ENCODE measurements around the gene CIAPIN1. TPM values are rescaled to one million over a fixed set of nuclear protein-coding genes. Genes with fewer than 3 reads are reported as not detected.

Gene CIAPIN1
- total RNA-seq, 1 experiment from 2014 or later, result 82.8 TPM

DNA sequence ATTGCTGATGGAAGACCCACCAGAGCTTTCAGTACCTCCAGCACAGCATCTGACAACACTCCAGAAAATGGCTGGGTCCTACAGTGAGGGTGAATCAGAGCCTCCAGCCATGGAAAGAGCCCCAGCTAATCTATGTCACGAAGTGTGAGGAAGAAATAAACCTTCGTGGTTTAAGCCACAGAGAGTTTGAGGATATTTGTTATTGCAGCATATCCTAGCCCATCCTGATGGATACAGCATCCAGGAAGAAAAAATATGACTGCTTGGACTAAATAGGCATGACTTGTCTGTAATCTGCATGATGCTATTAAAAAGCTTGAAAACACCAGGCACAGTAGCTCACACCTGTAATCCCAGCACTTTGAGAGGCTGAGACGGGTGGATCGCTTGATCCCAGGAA, 55.9 kb downstream of the CIAPIN1 start:
- Mint-ChIP-seq H3K27me3 (ENCODE audit: low read depth) (peaks cover 7% of the 10 kb centered on the region), H3K9me3 (peaks cover 2 to 5% of the 10 kb centered on the region in 2 experiments; a peak in 2 of 5 replicates), H3K27ac (no peak overlapping the region), H3K4me3 (no peak overlapping the region), H3K36me3 (ENCODE audit: insufficient read depth in 1 of 3, low read depth in 3 of 3) (no peaks in the 10 kb centered on the region), H3K4me1 (peaks cover 4 to 7% of the 10 kb centered on the region in 2 experiments)
- Histone ChIP-seq H3K9me3 (ENCODE audit: control insufficient read depth, low read depth, low read length) (no peaks in the 10 kb centered on the region), H3K18ac (ENCODE audit: insufficient read length, low read depth, low read length) (no peak overlapping the region), H3K4me1 (ENCODE audit: insufficient read depth, low read length) (0 out of 2 replicates have a peak, but pooled peaks cover 2% of the 10 kb centered on the region), H3K4ac (ENCODE audit: low read depth, low read length) (no peak overlapping the region), H4K8ac (replicated peaks; ENCODE audit: insufficient read length, low read depth, low read length) (no peak overlapping the region), H2BK120ac (ENCODE audit: low read depth, low read length, poor library complexity, severe bottlenecking) (no peak overlapping the region), H3K4me2 (ENCODE audit: insufficient read depth, insufficient read length, low read length) (no peak overlapping the region), H2BK12ac (ENCODE audit: insufficient read length, low read depth, low read length) (no peak overlapping the region), H3T11ph (ENCODE audit: low read length) (no peak overlapping the region), H4K5ac (ENCODE audit: insufficient read length, low read depth, low read length) (no peak overlapping the region), H3K27me3 (ENCODE audit: insufficient read depth, low read length) (no peaks in the 10 kb centered on the region), H3K14ac (ENCODE audit: insufficient read depth, low read length) (no peak overlapping the region), H3K23ac (ENCODE audit: insufficient read length, low read depth, low read length) (no peak overlapping the region), H3K23me2 (ENCODE audit: insufficient read length, low read depth, low read length, poor library complexity, severe bottlenecking) (no peaks in the 10 kb centered on the region), H2AK5ac (ENCODE audit: insufficient read length, low read length) (no peak overlapping the region), H3K9ac (ENCODE audit: extremely low read depth, insufficient read length, low read length) (no peak overlapping the region), H3K27ac (ENCODE audit: insufficient read length, low read depth, low read length) (no peak overlapping the region), H4K91ac (ENCODE audit: insufficient read length, low read depth, low read length) (no peak overlapping the region), H3K79me2 (ENCODE audit: insufficient read depth, low read length) (no peaks in the 10 kb centered on the region), H2BK20ac (ENCODE audit: low read depth, low read length, poor library complexity, severe bottlenecking) (no peak overlapping the region), H3K79me1 (ENCODE audit: insufficient read depth, low read depth, low read length, poor library complexity, severe bottlenecking) (no peaks in the 10 kb centered on the region), H2BK15ac (ENCODE audit: low read depth, low read length) (no peak overlapping the region), H2BK5ac (ENCODE audit: insufficient read length, low read length) (no peak overlapping the region), H2AFZ (ENCODE audit: low read length) (no peak overlapping the region), H3K56ac (ENCODE audit: insufficient read length, low read depth, low read length) (no peak overlapping the region), H4K20me1 (ENCODE audit: control insufficient read depth, insufficient read depth, insufficient read length) (peaks cover 2% of the 10 kb centered on the region)
- TF ChIP-seq, protein P1, sequence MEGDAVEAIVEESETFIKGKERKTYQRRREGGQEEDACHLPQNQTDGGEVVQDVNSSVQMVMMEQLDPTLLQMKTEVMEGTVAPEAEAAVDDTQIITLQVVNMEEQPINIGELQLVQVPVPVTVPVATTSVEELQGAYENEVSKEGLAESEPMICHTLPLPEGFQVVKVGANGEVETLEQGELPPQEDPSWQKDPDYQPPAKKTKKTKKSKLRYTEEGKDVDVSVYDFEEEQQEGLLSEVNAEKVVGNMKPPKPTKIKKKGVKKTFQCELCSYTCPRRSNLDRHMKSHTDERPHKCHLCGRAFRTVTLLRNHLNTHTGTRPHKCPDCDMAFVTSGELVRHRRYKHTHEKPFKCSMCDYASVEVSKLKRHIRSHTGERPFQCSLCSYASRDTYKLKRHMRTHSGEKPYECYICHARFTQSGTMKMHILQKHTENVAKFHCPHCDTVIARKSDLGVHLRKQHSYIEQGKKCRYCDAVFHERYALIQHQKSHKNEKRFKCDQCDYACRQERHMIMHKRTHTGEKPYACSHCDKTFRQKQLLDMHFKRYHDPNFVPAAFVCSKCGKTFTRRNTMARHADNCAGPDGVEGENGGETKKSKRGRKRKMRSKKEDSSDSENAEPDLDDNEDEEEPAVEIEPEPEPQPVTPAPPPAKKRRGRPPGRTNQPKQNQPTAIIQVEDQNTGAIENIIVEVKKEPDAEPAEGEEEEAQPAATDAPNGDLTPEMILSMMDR (conservative IDR thresholded peaks at IDR 0.05), result no peak
- WGBS (ENCODE audit: extremely low coverage, insufficient read length, low lambda C conversion rate), result no CpG with 5 or more reads among the region's 4 CpGs
- DNase-seq, result no peak

Data from H9 (cell line).